ENCODE measurements around the gene XYLT1. TPM values are rescaled to one million over a fixed set of nuclear protein-coding genes. Genes with fewer than 3 reads are reported as not detected.

XYLT1 gene
- total RNA-seq, 6 experiments from 2014 or later, result 22.0 to 51.1 (median 27.5) TPM

DNA sequence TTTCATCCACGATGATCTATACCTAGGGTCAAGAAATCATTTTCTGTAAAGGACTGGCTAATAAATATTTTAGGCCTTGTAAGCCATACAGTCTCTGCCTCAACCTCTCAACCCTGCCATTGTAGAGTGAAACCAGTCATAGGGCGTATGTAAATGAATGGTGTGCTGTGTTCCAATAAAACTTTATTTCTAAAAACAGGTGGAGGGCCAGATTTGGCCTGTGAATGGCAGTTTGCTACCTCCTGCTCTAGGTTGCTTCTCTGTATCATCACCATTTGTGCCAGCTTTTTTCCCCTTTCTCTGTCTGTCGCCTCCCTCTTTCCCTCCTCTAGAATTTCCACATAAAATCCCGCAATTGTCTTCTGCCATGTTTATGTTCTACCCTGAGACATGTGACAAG lies 181.7 kb downstream of the XYLT1 start:
- no peaks in the 10 kb centered on the region for H3K9me3 Mint-ChIP-seq
- no peak for DNase-seq
- no peaks in the 10 kb centered on the region for H3K4me1 Mint-ChIP-seq (ENCODE audit: low read depth)
- no peaks in the 10 kb centered on the region for H3K36me3 Mint-ChIP-seq (ENCODE audit: low read depth)
- H3K27ac Mint-ChIP-seq, result no peak overlapping the region
- TF ChIP-seq, protein P1, sequence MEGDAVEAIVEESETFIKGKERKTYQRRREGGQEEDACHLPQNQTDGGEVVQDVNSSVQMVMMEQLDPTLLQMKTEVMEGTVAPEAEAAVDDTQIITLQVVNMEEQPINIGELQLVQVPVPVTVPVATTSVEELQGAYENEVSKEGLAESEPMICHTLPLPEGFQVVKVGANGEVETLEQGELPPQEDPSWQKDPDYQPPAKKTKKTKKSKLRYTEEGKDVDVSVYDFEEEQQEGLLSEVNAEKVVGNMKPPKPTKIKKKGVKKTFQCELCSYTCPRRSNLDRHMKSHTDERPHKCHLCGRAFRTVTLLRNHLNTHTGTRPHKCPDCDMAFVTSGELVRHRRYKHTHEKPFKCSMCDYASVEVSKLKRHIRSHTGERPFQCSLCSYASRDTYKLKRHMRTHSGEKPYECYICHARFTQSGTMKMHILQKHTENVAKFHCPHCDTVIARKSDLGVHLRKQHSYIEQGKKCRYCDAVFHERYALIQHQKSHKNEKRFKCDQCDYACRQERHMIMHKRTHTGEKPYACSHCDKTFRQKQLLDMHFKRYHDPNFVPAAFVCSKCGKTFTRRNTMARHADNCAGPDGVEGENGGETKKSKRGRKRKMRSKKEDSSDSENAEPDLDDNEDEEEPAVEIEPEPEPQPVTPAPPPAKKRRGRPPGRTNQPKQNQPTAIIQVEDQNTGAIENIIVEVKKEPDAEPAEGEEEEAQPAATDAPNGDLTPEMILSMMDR (IDR thresholded peaks at IDR 0.05), result no peak
- H3K27me3 Mint-ChIP-seq (ENCODE audit: insufficient read depth), result no peaks in the 10 kb centered on the region
- H3K4me3 Mint-ChIP-seq, result no peak overlapping the region

GRCh38 chr16:17287166-17287800 lies 183.5 kb downstream of the XYLT1 start:
- Mint-ChIP-seq H3K27ac (no peak overlapping the region), H3K9me3 (no peaks in the 10 kb centered on the region), H3K27me3 (ENCODE audit: insufficient read depth) (no peaks in the 10 kb centered on the region), H3K4me3 (no peak overlapping the region), H3K36me3 (ENCODE audit: low read depth) (no peaks in the 10 kb centered on the region), H3K4me1 (ENCODE audit: low read depth) (no peaks in the 10 kb centered on the region)
- TF ChIP-seq, protein P1 (IDR thresholded peaks at IDR 0.05), result no peak
- no peak for DNase-seq

GRCh38 chr16:17286443-17286842 lies 184.3 kb downstream of the XYLT1 start:
- no peaks in the 10 kb centered on the region for H3K36me3 Mint-ChIP-seq (ENCODE audit: low read depth)
- no peaks in the 10 kb centered on the region for H3K4me1 Mint-ChIP-seq (ENCODE audit: low read depth)
- H3K27me3 Mint-ChIP-seq (ENCODE audit: insufficient read depth), result no peaks in the 10 kb centered on the region
- no peak for DNase-seq
- TF ChIP-seq, protein P1 (IDR thresholded peaks at IDR 0.05), result no peak
- H3K4me3 Mint-ChIP-seq, result no peak overlapping the region
- no peak overlapping the region for H3K27ac Mint-ChIP-seq
- no peaks in the 10 kb centered on the region for H3K9me3 Mint-ChIP-seq

DNA sequence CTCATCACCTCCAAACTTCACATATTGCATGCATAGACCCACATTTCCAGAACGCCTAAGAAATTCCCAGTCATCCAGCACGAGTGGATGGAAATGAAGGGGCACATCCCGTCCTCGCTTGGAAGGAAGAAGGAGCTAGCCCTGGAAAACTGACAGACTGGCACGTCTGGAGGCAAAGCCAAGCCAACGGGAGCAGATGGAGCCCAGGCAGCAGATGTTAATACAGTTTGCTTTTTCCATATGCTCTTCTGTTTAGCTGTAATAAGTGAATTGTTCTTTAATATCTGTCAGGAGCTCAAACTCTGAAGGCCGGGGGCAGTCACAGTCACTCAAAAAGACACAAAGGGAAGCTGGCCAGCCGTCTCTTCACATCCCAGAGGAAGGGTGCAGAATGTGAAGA lies 187.7 kb downstream of the XYLT1 start:
- H3K4me1 Mint-ChIP-seq (ENCODE audit: low read depth), result no peaks in the 10 kb centered on the region
- no peak for DNase-seq
- TF ChIP-seq, protein P1 (IDR thresholded peaks at IDR 0.05), result no peak
- H3K9me3 Mint-ChIP-seq, result no peaks in the 10 kb centered on the region
- H3K4me3 Mint-ChIP-seq, result no peak overlapping the region
- H3K27ac Mint-ChIP-seq, result no peak overlapping the region
- H3K27me3 Mint-ChIP-seq (ENCODE audit: insufficient read depth), result no peaks in the 10 kb centered on the region
- no peaks in the 10 kb centered on the region for H3K36me3 Mint-ChIP-seq (ENCODE audit: low read depth)

DNA sequence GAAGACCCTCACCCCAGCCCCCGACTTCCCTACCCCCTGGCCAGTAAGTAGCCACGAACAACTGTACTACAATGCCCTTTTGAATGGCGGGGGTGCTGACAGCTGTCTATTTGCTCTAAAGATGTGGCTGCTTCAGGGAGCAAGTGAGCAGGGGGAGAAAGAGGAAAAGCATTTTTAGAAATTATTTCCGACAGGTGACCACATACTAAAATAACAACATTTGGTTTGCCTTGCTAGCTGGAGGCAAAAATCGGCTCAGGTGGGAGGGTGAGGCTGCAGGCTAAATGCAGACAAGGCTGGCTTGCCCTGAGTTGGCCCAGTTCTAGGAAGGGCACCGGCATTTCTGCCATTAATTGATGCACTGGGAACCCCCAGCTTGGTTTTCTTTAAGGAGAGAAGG lies 188.5 kb downstream of the XYLT1 start:
- H3K36me3 Mint-ChIP-seq (ENCODE audit: low read depth), result no peaks in the 10 kb centered on the region

More for the DNA sequence above, 188.5 kb downstream of the XYLT1 start:
- H3K27me3 Mint-ChIP-seq (ENCODE audit: insufficient read depth), result no peaks in the 10 kb centered on the region
- DNase-seq, result no peak
- no peaks in the 10 kb centered on the region for H3K9me3 Mint-ChIP-seq
- no peak overlapping the region for H3K27ac Mint-ChIP-seq
- no peak overlapping the region for H3K4me3 Mint-ChIP-seq
- TF ChIP-seq, protein P1 (IDR thresholded peaks at IDR 0.05), result no peak
- H3K4me1 Mint-ChIP-seq (ENCODE audit: low read depth), result no peaks in the 10 kb centered on the region

Data from HFFc6 (cell line).